GM12892 (cell line): ENCODE results near the gene NHLRC2.

Source experiments
- POLR2A ChIP-seq: IDR thresholded peaks from 2 replicates; pipeline ENCODE4 v1.6.1; 2011; ENCODE audit warnings: low read depth, low read length, control low read depth
- TAF1 ChIP-seq: IDR thresholded peaks from 2 replicates; pipeline ENCODE4 v1.6.1; 2011; ENCODE audit warnings: low read depth, mild to moderate bottlenecking, control low read depth, low read length, borderline replicate concordance

DNA sequence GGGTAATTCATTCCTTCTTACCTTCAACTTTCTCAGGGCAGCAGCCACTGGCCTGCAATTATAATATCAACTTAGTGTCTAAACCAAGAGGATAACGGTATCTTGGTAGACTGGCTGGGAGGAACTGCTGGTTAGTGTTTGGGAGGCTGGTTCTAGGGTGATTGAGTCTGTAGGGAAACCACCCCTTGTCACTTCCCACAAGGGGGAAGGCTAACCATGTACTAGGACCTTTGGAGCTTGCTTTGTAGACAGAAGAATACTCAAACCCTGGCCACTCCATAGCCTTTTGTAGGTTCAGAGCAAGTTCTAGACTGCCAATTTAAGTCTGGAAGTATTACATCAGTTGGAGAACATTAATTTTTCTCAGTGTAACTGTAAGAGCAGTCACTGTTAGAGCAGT lies 51.3 kb downstream of the NHLRC2 start:
- no peak for TF ChIP-seq POLR2A
- TF ChIP-seq TAF1, result no peak
